ENCODE data around the gene SCN4A.

The SCN4A gene

GRCh38 chr17:64001763-64002529 lies 29.2 kb upstream of the SCN4A start:
- DNase-seq, result no peak

GRCh38 chr17:64001091-64001579 lies 28.4 kb upstream of the SCN4A start:
- no peak for DNase-seq

GRCh38 chr17:63999680-64000531 lies 27.2 kb upstream of the SCN4A start:
- DNase-seq, result no peak

- peak; percentile 28 for DNase-seq
Observed at GRCh38 chr17:63998721-63999679, 26.3 kb upstream of the SCN4A start.

- peak; percentile 82 for DNase-seq
Observed at GRCh38 chr17:63998050-63998720, 25.5 kb upstream of the SCN4A start, which contains the start of gene PRR29. PRR29 (plus strand) TSS chr17:63998351; CDS start chr17:63998365, 14 bp downstream.

GRCh38 chr17:63997341-63998048 lies 24.8 kb upstream of the SCN4A start:
- no peak for DNase-seq

- no peak for DNase-seq
Observed at GRCh38 chr17:63996430-63997182, 23.9 kb upstream of the SCN4A start.

GRCh38 chr17:63995626-63996025 lies 22.9 kb upstream of the SCN4A start:
- no peak for DNase-seq

- DNase-seq, result peak; percentile 37
Observed at GRCh38 chr17:63993368-63993985, 20.8 kb upstream of the SCN4A start.

- DNase-seq, result no peak
Observed at GRCh38 chr17:63991611-63992010, 18.9 kb upstream of the SCN4A start.

- no peak for DNase-seq
Observed at GRCh38 chr17:63989622-63990345, 17.1 kb upstream of the SCN4A start.

- DNase-seq, result no peak
Observed at GRCh38 chr17:63988741-63989621, 16.3 kb upstream of the SCN4A start.

- DNase-seq, result no peak
Observed at GRCh38 chr17:63988127-63988478, 15.4 kb upstream of the SCN4A start.

GRCh38 chr17:63987221-63988126 lies 14.8 kb upstream of the SCN4A start:
- DNase-seq, result no peak

GRCh38 chr17:63986821-63987220 lies 14.1 kb upstream of the SCN4A start:
- no peak for DNase-seq

- DNase-seq, result no peak
Observed at GRCh38 chr17:63985387-63986140, 12.8 kb upstream of the SCN4A start.
